ENCODE measurements around the gene CRAMP1. TPM values are rescaled to one million over a fixed set of nuclear protein-coding genes. Genes with fewer than 3 reads are reported as not detected.
A peak's percentile ranks its signal among the peaks of the same experiment; 100 is the strongest.

The CRAMP1 gene
- total RNA-seq, 4 donors from 2014 or later: 15.7 to 39.3 (median 26.1) TPM

DNA sequence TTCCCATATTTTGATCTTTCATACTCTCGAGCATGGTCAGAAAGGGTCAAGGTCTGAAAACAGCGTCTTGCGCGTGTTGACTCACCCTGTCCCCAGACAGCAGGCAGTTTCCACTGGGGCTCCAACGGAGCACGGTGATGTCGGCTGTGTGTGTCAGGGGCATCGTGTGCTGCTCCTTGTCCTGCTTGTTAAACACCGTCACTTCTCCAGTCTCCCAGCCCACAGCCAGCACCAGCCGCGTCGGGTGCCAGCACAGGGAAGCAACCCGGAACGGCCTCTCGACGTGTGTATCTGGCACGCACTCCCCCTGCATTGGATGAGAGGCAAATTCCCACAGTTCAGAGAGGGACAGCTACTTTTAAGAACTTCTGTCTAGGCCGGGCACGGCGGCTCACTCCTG, 9.9 kb upstream of the CRAMP1 start:
- DNase-seq (ENCODE audit: low spot score in 2 of 2): no peak
- 93% methylated on average over 19 of the region's 20 CpGs for WGBS

GRCh38 chr16:1606774-1607173, 5.4 kb upstream of the CRAMP1 start:
- Histone ChIP-seq H3K4me1 (peaks cover 23% of the 10 kb centered on the region), H3K9me3 (no peaks in the 10 kb centered on the region), H3K27ac (no peak overlapping the region), H3K27me3 (no peaks in the 10 kb centered on the region), H3K4me3 (no peak overlapping the region), H3K36me3 (peaks cover 22% of the 10 kb centered on the region)
- 89% methylated on average over 10 of the region's 10 CpGs for WGBS
- TF ChIP-seq POLR2AphosphoS5 (IDR thresholded peaks at IDR 0.05): no peak
- TF ChIP-seq EP300 (IDR thresholded peaks at IDR 0.05): no peak
- no peak for TF ChIP-seq POLR2A (IDR thresholded peaks at IDR 0.05)
- no peak for TF ChIP-seq CTCF (IDR thresholded peaks at IDR 0.05)
- DNase-seq (ENCODE audit: low spot score in 2 of 2): no peak

More for the DNA sequence above, 9.9 kb upstream of the CRAMP1 start:
- peaks cover 36% of the 10 kb centered on the region for H3K36me3 ChIP-seq
- no peaks in the 10 kb centered on the region for H3K4me1 ChIP-seq
- no peaks in the 10 kb centered on the region for H3K9me3 ChIP-seq
- no peak overlapping the region for H3K27ac ChIP-seq
- no peaks in the 10 kb centered on the region for H3K27me3 ChIP-seq
- H3K4me3 ChIP-seq: no peak overlapping the region
- TF ChIP-seq POLR2AphosphoS5 (IDR thresholded peaks at IDR 0.05): no peak
- no peak for TF ChIP-seq CTCF (IDR thresholded peaks at IDR 0.05)

DNA sequence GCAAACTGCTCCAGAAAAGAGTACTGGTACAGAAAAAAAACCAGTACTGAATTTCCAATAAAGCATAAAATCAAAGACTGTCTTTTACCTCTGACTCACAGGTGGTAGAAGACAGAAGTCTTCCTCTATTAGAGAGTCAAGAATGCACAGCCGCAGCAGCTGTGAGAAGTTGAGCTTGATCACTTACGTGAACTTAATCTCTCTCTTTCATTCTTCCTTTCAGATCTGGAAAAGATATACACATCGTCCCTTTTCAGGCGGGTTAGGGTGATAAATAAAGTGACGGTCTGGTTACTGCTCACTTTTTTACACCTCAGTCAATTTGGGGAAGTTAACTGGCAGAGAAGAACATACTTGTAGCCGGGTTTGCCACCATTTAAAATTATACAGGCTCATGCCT, 4.2 kb upstream of the CRAMP1 start:
- no peaks in the 10 kb centered on the region for H3K27me3 ChIP-seq
- no peaks in the 10 kb centered on the region for H3K9me3 ChIP-seq
- H3K27ac ChIP-seq: no peak overlapping the region
- H3K4me1 ChIP-seq: peaks cover 29% of the 10 kb centered on the region
- no peak for TF ChIP-seq CTCF (IDR thresholded peaks at IDR 0.05)
- no peak for TF ChIP-seq EP300 (IDR thresholded peaks at IDR 0.05)
- no peak for TF ChIP-seq POLR2A (IDR thresholded peaks at IDR 0.05)
- no peak for TF ChIP-seq POLR2AphosphoS5 (IDR thresholded peaks at IDR 0.05)
- no peak overlapping the region for H3K4me3 ChIP-seq
- H3K36me3 ChIP-seq: peaks cover 16% of the 10 kb centered on the region
- no peak for DNase-seq (ENCODE audit: low spot score in 2 of 2)
- 90% methylated on average over 6 of the region's 6 CpGs for WGBS

DNA sequence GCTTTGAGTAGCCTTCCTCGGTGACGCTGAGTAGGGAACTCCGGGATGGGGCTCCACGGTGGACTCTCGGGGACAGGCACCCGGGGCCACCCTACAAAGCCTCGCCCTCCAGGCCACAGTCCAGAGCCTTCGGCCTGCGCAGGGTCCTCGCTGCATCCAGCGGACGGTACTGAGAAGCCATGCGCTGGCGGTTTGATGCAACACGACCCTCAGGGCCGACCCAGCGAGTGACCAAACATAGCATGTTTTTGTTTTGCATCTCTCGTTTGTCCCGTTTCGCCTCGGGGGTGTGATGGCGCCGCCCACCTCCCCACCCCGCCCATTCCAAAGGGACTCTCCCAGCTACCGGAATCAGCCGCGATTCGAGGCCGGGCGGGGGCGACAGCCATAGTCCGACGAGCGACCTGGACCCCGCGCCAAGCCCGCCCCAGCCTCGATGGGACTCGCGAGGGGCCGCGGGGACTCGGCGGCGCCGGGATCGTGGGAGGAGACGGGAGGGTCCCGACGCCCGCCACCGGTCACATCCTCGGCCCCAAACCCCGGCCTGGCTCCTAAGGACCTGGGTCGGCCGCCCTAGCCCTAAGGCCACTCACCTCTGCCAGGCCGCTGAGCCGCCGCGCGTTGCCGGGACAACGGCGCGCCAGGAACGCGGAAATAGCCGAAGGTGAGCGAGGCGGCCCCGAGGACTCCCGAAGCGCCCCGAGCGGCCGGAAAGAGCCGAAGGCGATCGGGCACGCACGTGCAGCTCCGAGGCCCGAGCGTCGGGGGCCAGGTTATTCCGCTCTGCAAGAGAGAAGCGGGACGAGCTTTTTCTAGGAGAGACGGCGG, 1.9 kb upstream of the CRAMP1 start:
- Histone ChIP-seq H3K27ac (peak overlapping the region; percentile 85), H3K36me3 (peaks cover 16% of the 10 kb centered on the region), H3K9me3 (no peaks in the 10 kb centered on the region), H3K27me3 (no peaks in the 10 kb centered on the region), H3K4me1 (peaks cover 45% of the 10 kb centered on the region), H3K4me3 (peak overlapping the region; percentile 99)
- DNase-seq (ENCODE audit: low spot score in 2 of 2): peak; percentile 93 to 94
- peak in 1 of 3 donors; percentile 43 for TF ChIP-seq POLR2AphosphoS5 (IDR thresholded peaks at IDR 0.05)
- no peak for TF ChIP-seq EP300 (IDR thresholded peaks at IDR 0.05)
- WGBS: 2% methylated on average over 19 of the region's 90 CpGs

DNA sequence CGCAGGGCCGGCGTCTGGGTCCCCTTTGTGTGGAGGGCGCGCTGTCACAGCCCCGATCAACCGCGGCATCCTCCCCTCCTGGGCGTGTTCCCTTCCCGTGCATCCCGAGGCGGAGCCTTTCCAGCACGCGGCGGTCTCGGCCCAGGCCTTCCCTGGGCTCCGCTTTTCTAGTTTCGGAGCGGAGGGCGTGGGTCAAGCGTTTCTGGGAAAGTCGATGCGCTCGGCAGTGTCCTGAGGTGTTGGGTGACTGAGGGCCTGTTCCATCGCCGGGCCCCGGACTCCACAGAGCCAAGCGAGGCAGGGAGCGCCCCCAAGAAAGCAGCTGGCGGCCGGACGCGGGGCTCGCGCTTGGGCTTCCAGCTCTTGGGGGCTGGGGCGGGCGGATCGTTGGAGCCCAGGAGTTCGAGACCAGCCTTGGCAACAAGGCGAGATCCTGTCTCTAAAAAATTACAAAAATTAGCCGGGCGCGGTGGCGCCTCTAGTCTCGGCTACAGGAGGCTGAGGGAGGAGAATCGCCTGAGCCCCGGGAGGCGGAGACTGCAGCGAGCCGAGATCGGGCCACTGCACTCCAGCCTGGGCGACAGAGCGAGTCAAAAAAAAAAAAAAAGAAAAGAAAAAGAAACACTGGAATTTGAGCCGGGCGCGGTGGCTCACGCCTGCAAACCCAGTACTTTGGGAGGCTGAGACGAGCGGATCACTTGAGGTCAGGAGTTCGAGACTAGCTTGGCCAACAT, 1.1 kb upstream of the CRAMP1 start:
- no peaks in the 10 kb centered on the region for H3K27me3 ChIP-seq
- TF ChIP-seq EP300 (IDR thresholded peaks at IDR 0.05): no peak
- no peak for TF ChIP-seq POLR2A (IDR thresholded peaks at IDR 0.05)
- TF ChIP-seq POLR2AphosphoS5 (IDR thresholded peaks at IDR 0.05): peak in 1 of 3 donors; percentile 40
- no peak for TF ChIP-seq CTCF (IDR thresholded peaks at IDR 0.05)
- peaks cover 52% of the 10 kb centered on the region for H3K4me1 ChIP-seq
- no peaks in the 10 kb centered on the region for H3K9me3 ChIP-seq
- WGBS: 5% methylated on average over 50 of the region's 60 CpGs
- peak overlapping the region; percentile 99 for H3K4me3 ChIP-seq
- H3K36me3 ChIP-seq: peaks cover 10% of the 10 kb centered on the region
- H3K27ac ChIP-seq: peak overlapping the region; percentile 85
- no peak for DNase-seq (ENCODE audit: low spot score in 2 of 2)
